ENCODE measurements around the gene DENND1B. TPM values are rescaled to one million over a fixed set of nuclear protein-coding genes. Genes with fewer than 3 reads are reported as not detected.

The DENND1B gene
- total and polyA plus RNA-seq, 2 of the 13 experiments (the other 11 are each of a cell fraction or from before 2014, with no cell fraction given), result 2.6 to 5.7 TPM

DNA sequence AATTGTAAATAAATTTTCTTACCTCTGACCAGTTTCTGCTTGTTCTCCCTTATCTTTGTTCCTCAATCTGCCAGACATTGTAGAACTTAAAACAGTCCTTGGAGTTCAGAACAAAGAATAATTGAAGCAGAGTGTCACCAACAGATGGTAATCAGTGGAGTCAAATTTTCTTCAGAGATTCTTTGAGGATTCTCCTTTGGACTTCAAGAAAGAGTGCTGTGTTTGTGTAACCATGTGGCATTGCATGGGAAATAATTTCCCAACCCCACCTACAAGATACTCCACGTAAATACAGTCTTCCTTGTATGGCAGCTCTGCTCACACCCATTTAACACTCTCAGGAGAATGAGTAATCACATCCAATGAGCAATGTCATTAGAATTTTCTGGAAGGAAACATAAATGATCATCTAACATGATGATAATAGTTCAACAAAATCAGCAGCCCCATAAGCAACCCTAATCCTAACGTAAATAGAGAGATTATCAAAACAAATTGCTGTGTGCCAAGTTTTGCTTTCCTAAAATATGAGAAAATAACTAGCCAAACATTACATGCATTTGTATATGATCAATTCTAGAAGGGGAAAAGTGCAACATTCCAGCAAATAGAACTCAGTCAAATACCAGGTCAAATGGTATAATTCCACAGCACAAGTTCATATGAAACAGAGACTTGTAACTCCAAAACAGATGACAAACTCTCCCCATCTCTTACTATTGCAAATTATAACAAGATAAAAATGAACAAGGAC is 6.9 kb upstream of the DENND1B start (continued):
- TF ChIP-seq, protein P1, sequence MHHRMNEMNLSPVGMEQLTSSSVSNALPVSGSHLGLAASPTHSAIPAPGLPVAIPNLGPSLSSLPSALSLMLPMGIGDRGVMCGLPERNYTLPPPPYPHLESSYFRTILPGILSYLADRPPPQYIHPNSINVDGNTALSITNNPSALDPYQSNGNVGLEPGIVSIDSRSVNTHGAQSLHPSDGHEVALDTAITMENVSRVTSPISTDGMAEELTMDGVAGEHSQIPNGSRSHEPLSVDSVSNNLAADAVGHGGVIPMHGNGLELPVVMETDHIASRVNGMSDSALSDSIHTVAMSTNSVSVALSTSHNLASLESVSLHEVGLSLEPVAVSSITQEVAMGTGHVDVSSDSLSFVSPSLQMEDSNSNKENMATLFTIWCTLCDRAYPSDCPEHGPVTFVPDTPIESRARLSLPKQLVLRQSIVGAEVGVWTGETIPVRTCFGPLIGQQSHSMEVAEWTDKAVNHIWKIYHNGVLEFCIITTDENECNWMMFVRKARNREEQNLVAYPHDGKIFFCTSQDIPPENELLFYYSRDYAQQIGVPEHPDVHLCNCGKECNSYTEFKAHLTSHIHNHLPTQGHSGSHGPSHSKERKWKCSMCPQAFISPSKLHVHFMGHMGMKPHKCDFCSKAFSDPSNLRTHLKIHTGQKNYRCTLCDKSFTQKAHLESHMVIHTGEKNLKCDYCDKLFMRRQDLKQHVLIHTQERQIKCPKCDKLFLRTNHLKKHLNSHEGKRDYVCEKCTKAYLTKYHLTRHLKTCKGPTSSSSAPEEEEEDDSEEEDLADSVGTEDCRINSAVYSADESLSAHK (CRISPR knock-in tag; IDR thresholded peaks at IDR 0.05; ENCODE audit: borderline replicate concordance), result no peak
- no peak for TF ChIP-seq TCF7L2 (IDR thresholded peaks at IDR 0.05; ENCODE audit: low read depth, low read length)
- TF ChIP-seq, protein P2, sequence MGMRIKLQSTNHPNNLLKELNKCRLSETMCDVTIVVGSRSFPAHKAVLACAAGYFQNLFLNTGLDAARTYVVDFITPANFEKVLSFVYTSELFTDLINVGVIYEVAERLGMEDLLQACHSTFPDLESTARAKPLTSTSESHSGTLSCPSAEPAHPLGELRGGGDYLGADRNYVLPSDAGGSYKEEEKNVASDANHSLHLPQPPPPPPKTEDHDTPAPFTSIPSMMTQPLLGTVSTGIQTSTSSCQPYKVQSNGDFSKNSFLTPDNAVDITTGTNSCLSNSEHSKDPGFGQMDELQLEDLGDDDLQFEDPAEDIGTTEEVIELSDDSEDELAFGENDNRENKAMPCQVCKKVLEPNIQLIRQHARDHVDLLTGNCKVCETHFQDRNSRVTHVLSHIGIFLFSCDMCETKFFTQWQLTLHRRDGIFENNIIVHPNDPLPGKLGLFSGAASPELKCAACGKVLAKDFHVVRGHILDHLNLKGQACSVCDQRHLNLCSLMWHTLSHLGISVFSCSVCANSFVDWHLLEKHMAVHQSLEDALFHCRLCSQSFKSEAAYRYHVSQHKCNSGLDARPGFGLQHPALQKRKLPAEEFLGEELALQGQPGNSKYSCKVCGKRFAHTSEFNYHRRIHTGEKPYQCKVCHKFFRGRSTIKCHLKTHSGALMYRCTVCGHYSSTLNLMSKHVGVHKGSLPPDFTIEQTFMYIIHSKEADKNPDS (CRISPR knock-in tag; IDR thresholded peaks at IDR 0.05), result no peak
- TF ChIP-seq, protein P3, sequence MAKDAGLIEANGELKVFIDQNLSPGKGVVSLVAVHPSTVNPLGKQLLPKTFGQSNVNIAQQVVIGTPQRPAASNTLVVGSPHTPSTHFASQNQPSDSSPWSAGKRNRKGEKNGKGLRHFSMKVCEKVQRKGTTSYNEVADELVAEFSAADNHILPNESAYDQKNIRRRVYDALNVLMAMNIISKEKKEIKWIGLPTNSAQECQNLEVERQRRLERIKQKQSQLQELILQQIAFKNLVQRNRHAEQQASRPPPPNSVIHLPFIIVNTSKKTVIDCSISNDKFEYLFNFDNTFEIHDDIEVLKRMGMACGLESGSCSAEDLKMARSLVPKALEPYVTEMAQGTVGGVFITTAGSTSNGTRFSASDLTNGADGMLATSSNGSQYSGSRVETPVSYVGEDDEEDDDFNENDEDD (CRISPR knock-in tag; IDR thresholded peaks at IDR 0.05; ENCODE audit: borderline replicate concordance), result no peak
- TF ChIP-seq HOXA5 (CRISPR knock-in tag; IDR thresholded peaks at IDR 0.05), result no peak
- TF ChIP-seq, protein P4, sequence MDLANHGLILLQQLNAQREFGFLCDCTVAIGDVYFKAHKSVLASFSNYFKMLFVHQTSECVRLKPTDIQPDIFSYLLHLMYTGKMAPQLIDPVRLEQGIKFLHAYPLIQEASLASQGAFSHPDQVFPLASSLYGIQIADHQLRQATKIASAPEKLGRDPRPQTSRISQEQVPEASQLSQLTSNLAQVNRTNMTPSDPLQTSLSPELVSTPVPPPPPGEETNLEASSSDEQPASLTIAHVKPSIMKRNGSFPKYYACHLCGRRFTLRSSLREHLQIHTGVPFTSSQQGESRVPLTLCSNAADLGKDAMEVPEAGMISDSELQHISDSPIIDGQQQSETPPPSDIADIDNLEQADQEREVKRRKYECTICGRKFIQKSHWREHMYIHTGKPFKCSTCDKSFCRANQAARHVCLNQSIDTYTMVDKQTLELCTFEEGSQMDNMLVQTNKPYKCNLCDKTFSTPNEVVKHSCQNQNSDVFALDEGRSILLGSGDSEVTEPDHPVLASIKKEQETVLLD (CRISPR knock-in tag; IDR thresholded peaks at IDR 0.05; ENCODE audit: low read depth), result no peak
- no peak for TF ChIP-seq ZNF101 (CRISPR knock-in tag; IDR thresholded peaks at IDR 0.05; ENCODE audit: borderline replicate concordance, low read depth)
